CD4-positive, alpha-beta memory T cell (primary cell): ENCODE data around the gene S100A13. TPM values are rescaled to one million over a fixed set of nuclear protein-coding genes. Genes with fewer than 3 reads are reported as not detected.

ENCODE experiments used
- CTCF ChIA-PET: fragments of 350-600 bp; sonication (Branson Sonifier 250); formaldehyde crosslinking; loops from one replicate; lab custom pipeline; 2021; ENCODE audit warnings: inconsistent platforms; ENCODE audit not compliant: partially characterized antibody; lab: Charles Lee
- POLR2A ChIA-PET: fragments of 350-600 bp; sonication (Branson Sonifier 250); formaldehyde crosslinking; loops from one replicate; lab custom pipeline; 2021; ENCODE audit not compliant: partially characterized antibody; lab: Charles Lee
- DNase-seq, 5 donors: peaks; one replicate each; pipeline versions ENCODE4 v3.0.0 to v3.0.0-alpha.2; 2020 to 2022; ENCODE audit warnings: mixed read lengths in 1 of 5
- H3K27ac ChIP-seq: one replicate; pipeline ENCODE4 v1.7.0; 2013; ENCODE audit warnings: low read depth, low read length
- H3K27me3 ChIP-seq: 2 replicates; pipeline ENCODE4 v1.7.0; 2013; ENCODE audit warnings: mild to moderate bottlenecking, low read length, moderate library complexity; ENCODE audit not compliant: insufficient read depth
- H3K36me3 ChIP-seq: 2 replicates; pipeline ENCODE4 v1.7.0; 2013; ENCODE audit warnings: mild to moderate bottlenecking, low read length, moderate library complexity; ENCODE audit not compliant: insufficient read depth
- H3K4me1 ChIP-seq: 2 replicates; pipeline ENCODE4 v1.7.0; 2013; ENCODE audit warnings: mild to moderate bottlenecking, low read length, moderate library complexity; ENCODE audit not compliant: insufficient read depth
- H3K4me3 ChIP-seq, 2 donors: one replicate each; pipeline ENCODE4 v1.7.0; 2013; ENCODE audit warnings: low read length in 2 of 2, mild to moderate bottlenecking in 1 of 2
- H3K9me3 ChIP-seq, 2 donors: one replicate each; pipeline ENCODE4 v1.7.0; 2013; ENCODE audit warnings: low read length in 2 of 2, control low read depth in 1 of 2; ENCODE audit not compliant: control insufficient read depth in 1 of 2
- H3K27ac Mint-ChIP-seq, 7 donors: one replicate each; pipeline ENCODE4 v1.8.0; 2020 to 2021; ENCODE audit warnings: mixed read lengths in 7 of 7, mild to moderate bottlenecking in 6 of 7, inconsistent platforms in 3 of 7, moderate library complexity in 3 of 7
- H3K27me3 Mint-ChIP-seq, 2 donors: one replicate each; pipeline ENCODE4 v1.8.0; 2020 to 2021; ENCODE audit warnings: mixed read lengths in 2 of 2
- H3K36me3 Mint-ChIP-seq, 2 donors: one replicate each; pipeline ENCODE4 v1.8.0; 2020 to 2021; ENCODE audit warnings: mixed read lengths in 2 of 2, inconsistent platforms in 1 of 2, mild to moderate bottlenecking in 1 of 2
- H3K4me1 Mint-ChIP-seq, 4 donors: one replicate each; pipeline ENCODE4 v1.8.0; 2020 to 2021; ENCODE audit warnings: mixed read lengths in 4 of 4, mild to moderate bottlenecking in 1 of 4
- H3K4me3 Mint-ChIP-seq, 8 donors: one replicate each; pipeline ENCODE4 v1.8.0; 2020 to 2021; ENCODE audit warnings: mixed read lengths in 8 of 8, mild to moderate bottlenecking in 7 of 8, moderate library complexity in 6 of 8, inconsistent platforms in 3 of 8
- H3K9me3 Mint-ChIP-seq, 8 donors: one replicate each; pipeline ENCODE4 v1.8.0; 2020 to 2021; ENCODE audit warnings: mixed read lengths in 8 of 8, mild to moderate bottlenecking in 5 of 8, inconsistent platforms in 3 of 8, moderate library complexity in 1 of 8
- intact Hi-C: fragments of 100-400 bp; cut with micrococcal nuclease; formaldehyde crosslinking; loops from one replicate; pipeline ENCODE4 v1.15.1; 2023
- polyA plus RNA-seq, 2 donors: library from polyadenylated mRNA; unstranded; fragments of 300-500 nt; fragmentation: Illumina TruSeq; gene quantifications; one replicate each; pipeline ENCODE4 v1.2.3, GENCODE V29; 2021
- total RNA-seq, 2 experiments: library from RNA; stranded (reverse); gene quantifications; one replicate each; pipeline ENCODE4 v1.2.3, GENCODE V29; 2021

The S100A13 gene
- total and polyA plus RNA-seq, 4 experiments from 2014 or later = 0.56 to 5.2 (median 4.3) TPM; not detected in 1

DNA sequence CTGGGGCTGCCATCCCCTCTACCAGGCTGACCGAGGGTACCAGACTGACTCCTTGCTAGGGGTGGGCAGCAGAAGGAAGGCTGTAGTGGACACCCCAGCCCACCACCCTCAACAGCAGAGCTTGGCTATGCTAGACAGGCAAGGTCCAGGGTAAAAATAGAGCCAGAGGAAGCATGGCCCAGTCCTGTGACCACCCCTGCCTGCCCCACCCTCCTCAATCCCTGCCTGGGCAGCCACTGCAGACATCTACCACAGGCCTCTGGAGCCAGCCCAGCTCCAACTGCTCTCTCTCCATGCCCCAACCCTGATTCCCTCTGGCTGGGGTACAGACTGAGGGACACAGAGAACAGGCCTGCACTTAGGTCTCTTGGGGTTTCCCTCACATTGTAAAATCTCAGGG lies 2.7 kb upstream of the S100A13 start:
- Histone ChIP-seq H3K27me3 (no peaks in the 10 kb centered on the region), H3K4me1 (peaks cover 8% of the 10 kb centered on the region), H3K36me3 (no peaks in the 10 kb centered on the region), H3K4me3 (no peak overlapping the region), H3K27ac (no peak overlapping the region), H3K9me3 (no peaks in the 10 kb centered on the region)
- DNase-seq = peak in 1 of 5 donors; percentile 22
- no peak overlapping the region for H3K4me3 Mint-ChIP-seq
- intact Hi-C loops = loop anchor here (5.0 kb wide), 1 partner anchor 98 kb away; no protein-coding TSS in a partner anchor
- H3K36me3 Mint-ChIP-seq = peaks cover 0 to 11% of the 10 kb centered on the region in 2 donors
- H3K9me3 Mint-ChIP-seq = peaks cover 0 to 3% (median 0%) of the 10 kb centered on the region in 8 donors
- ChIA-PET CTCF (interaction anchor here (2.6 to 3.5 kb wide), 2 partner anchors 10 to 119 kb away, joined by 11 to 12 read pairs; no protein-coding TSS in a partner anchor), POLR2A (no interaction called here)
- H3K27me3 Mint-ChIP-seq = peaks cover 0 to 3% of the 10 kb centered on the region in 2 donors
- peaks cover 11 to 26% (median 18%) of the 10 kb centered on the region in 4 donors for H3K4me1 Mint-ChIP-seq
- peak overlapping the region in 1 of 7 donors; percentile 2 for H3K27ac Mint-ChIP-seq

DNA sequence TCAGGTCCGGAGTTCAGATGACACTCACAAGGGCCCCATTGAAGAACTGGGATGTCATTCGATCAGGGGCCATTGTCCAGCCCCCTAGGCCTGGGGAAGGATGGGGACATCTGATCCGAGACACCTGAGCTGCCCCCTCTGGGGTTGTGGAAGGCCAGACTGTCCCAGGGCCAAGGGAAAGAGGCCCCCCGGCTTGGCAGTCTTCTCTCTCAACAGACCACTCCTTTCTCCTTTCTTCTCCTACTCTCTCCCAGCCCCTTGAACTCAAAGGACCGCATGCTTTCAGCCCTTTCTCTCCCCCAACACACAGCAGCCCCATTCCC lies 2.0 kb upstream of the S100A13 start:
- Histone ChIP-seq H3K9me3 (no peaks in the 10 kb centered on the region), H3K27ac (no peak overlapping the region), H3K36me3 (no peaks in the 10 kb centered on the region), H3K4me3 (no peak overlapping the region), H3K27me3 (no peaks in the 10 kb centered on the region), H3K4me1 (peaks cover 8% of the 10 kb centered on the region)
- POLR2A ChIA-PET = no interaction called here
- Mint-ChIP-seq H3K4me1 (peaks cover 11 to 20% (median 15%) of the 10 kb centered on the region in 4 donors), H3K9me3 (peaks cover 0 to 3% (median 0%) of the 10 kb centered on the region in 8 donors), H3K4me3 (no peak overlapping the region), H3K36me3 (peaks cover 0 to 6% of the 10 kb centered on the region in 2 donors), H3K27me3 (peaks cover 0 to 3% of the 10 kb centered on the region in 2 donors), H3K27ac (no peak overlapping the region)
- CTCF ChIA-PET = interaction anchor here (2.5 to 3.5 kb wide), 3 partner anchors 10 to 118 kb away, joined by 5 to 12 read pairs (median 11); no protein-coding TSS in a partner anchor
- intact Hi-C loops = no loop called here
- peak in 1 of 5 donors; percentile 12 for DNase-seq

DNA sequence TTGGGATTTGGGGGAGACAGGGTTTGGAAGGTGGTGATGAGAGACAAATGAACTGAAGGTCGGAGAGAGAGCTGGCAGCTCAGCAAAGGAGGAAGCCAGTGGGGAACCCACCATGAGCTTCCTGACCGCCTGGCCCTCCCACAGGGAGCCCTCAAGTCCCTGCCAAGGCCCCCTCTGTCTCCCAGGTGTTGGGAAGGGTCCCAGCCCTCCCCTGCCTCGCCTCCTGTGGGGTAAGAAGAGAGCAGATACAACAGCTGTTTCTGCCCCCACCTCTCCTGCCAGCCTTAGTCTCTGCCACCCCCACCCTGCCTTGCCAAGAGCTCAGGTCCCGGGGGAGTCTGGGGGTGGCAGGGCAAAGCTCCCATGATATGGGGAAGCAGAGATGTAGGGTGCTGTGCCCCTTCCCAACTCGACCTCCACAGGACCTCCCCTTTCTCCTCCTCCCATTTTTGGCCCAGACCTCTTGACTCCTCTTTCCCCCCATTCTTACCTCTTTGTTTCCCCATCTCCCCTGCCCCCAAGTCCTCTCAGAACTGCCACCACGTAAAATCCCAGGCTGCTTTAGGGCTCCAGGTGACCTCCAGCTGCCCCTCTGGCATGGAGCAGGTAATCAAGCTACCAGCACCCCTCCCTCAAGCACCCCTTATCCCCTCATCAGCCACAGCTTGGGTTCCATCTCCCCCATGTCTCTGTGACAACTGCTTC lies 1.5 kb upstream of the S100A13 start:
- Mint-ChIP-seq H3K36me3 (peaks cover 0 to 1% of the 10 kb centered on the region in 2 donors), H3K27me3 (peaks cover 0 to 3% of the 10 kb centered on the region in 2 donors), H3K4me3 (no peak overlapping the region), H3K9me3 (peaks cover 0 to 3% (median 0%) of the 10 kb centered on the region in 8 donors), H3K27ac (no peak overlapping the region), H3K4me1 (peaks cover 11 to 15% (median 14%) of the 10 kb centered on the region in 4 donors)
- intact Hi-C loops = no loop called here
- Histone ChIP-seq H3K4me3 (no peak overlapping the region), H3K9me3 (no peaks in the 10 kb centered on the region), H3K27me3 (no peaks in the 10 kb centered on the region), H3K36me3 (no peaks in the 10 kb centered on the region), H3K27ac (no peak overlapping the region), H3K4me1 (peaks cover 8% of the 10 kb centered on the region)
- POLR2A ChIA-PET = no interaction called here
- CTCF ChIA-PET = interaction anchor here (1.8 to 3.5 kb wide), 4 partner anchors 9 to 118 kb away, joined by 4 to 12 read pairs (median 8); no protein-coding TSS in a partner anchor
- DNase-seq = peak in 1 of 5 donors; percentile 24

DNA sequence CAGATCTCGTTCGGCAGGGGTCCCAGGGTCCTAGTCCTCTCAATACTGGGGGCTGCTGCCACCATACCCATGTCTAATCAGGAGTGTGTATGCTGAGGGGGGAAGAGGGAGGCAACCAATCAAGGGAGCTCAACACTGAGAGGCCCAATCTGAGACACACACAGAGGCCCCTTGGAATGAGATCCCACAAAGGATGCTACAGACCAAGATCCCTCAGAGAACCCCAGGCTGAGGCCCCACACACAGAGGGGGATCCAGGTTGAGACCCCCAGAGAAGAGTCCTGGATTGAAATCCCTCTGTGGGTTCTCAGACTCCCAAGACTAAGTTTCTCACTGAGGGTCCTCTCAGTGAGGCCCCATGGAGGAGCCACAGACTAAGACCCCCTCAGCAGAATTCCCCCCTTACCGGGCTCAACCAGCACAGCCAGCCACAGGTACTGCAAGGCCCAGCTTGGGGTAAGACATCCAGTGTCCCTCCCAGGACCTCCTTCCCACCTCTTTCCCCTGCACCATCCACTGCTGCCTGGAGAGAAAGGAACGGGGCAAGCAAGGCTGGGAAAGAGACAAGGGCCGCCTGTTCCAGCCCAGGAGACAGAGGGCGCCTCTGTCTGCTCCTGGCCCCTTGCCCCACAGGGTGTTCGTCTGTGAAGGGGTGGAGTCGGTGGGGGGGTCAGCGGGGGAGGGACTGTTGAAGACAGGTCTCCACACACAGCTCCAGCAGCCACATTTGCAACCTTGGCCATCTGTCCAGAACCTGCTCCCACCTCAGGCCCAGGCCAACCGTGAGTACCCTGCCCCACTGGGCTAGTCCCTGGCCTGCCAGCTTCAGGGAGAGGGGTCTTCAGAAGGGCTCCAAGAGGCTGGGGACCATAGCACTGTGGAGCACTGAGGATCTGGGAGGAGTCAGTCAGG lies 666 bp upstream of the S100A13 start, which contains the start of gene S100A1:
Gene S100A1, plus strand, starts transcription at position 720 of the 912 bp plus-strand sequence. CDS start 2,088 bp downstream, outside the sequence.
- Mint-ChIP-seq H3K27ac (no peak within 1 kb of the TSS), H3K9me3 (peaks cover 0 to 2% (median 0%) of the 10 kb centered on the region in 8 donors), H3K4me1 (peaks cover 5 to 7% (median 7%) of the 10 kb centered on the region in 4 donors), H3K27me3 (peaks cover 0 to 3% of the 10 kb centered on the region in 2 donors), H3K4me3 (no peak within 1 kb of the TSS), H3K36me3 (no peaks in the 10 kb centered on the region)
- H3K36me3 ChIP-seq = no peaks in the 10 kb centered on the region
- H3K9me3 ChIP-seq = no peaks in the 10 kb centered on the region
- H3K4me3 ChIP-seq = no peak within 1 kb of the TSS
- no peaks in the 10 kb centered on the region for H3K27me3 ChIP-seq
- peaks cover 1% of the 10 kb centered on the region for H3K4me1 ChIP-seq
- no peak within 1 kb of the TSS for H3K27ac ChIP-seq
- intact Hi-C loops = no loop called here
- ChIA-PET CTCF (interaction anchor here (1.8 to 3.5 kb wide), 4 partner anchors 8 to 117 kb away, joined by 4 to 12 read pairs (median 8); no protein-coding TSS in a partner anchor), POLR2A (no interaction called here)
- peak in 1 of 5 donors; percentile 24 for DNase-seq

DNA sequence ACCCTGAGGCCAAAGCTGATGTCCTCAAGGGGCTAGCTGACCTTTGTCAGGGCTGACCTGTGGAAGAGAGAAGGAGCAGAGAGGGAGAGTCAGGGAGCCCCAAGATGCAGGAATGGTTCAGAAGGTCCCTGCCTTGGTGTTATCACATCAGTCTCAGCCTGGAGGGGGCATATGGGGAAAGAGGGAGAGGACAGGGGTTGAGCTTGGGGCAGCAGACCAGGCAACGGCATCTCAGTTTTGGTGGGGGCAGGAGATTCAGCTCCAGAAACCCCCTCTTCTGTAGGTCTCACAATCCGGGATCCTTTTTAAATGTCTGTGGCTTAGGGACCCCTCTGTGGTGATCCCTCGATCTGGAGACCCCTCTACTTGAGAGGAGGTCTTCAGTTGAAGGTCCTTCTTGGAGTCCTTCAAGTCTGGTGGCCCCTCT lies 815 bp downstream of the S100A13 start:
- no peaks in the 10 kb centered on the region for H3K4me1 ChIP-seq
- intact Hi-C loops = no loop called here
- Mint-ChIP-seq H3K9me3 (peaks cover 0 to 2% (median 0%) of the 10 kb centered on the region in 8 donors), H3K27ac (no peak overlapping the region), H3K4me1 (peaks cover 0 to 5% (median 0%) of the 10 kb centered on the region in 4 donors), H3K36me3 (no peaks in the 10 kb centered on the region), H3K4me3 (no peak overlapping the region), H3K27me3 (peaks cover 0 to 3% of the 10 kb centered on the region in 2 donors)
- no peaks in the 10 kb centered on the region for H3K36me3 ChIP-seq
- H3K9me3 ChIP-seq = no peaks in the 10 kb centered on the region
- no peak overlapping the region for H3K27ac ChIP-seq
- no peak overlapping the region for H3K4me3 ChIP-seq
- CTCF ChIA-PET = no interaction called here
- POLR2A ChIA-PET = interaction anchor here (0.9 kb wide), 1 partner anchor 94 kb away, joined by 3 read pairs; no protein-coding TSS in a partner anchor
- DNase-seq = no peak
- no peaks in the 10 kb centered on the region for H3K27me3 ChIP-seq

DNA sequence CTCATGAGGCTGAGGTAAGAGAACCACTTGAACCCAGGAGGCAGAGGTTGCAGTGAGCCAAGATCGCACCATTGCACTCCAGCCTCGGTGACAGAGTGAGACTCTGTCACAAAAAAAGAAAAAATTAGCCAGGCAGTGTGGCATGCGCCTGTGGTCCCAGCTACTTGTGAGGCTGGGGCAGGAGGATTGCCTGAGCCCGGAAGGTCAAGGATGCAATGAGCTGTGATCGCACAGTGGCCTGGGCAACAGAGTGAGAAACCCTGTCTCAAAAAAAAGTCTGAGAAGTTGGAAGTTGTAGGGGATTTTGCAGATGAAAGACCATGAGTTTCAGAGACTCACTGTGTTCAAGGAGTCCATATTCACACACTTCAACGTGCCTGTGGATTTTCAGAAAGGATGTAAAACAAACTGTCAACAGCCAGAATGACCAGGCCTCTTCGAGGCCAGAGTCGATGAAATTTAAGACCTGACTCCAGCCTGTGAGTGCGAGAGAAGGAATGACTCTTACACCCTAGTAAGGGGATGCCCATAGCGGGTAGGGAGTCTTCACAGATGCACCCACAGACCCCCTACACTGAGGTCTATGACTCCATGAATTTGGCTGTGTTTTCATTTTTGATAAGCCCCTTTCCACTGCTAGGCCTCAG lies 2.2 kb downstream of the S100A13 start:
- CTCF ChIA-PET = no interaction called here
- no peak overlapping the region for H3K4me3 Mint-ChIP-seq
- peaks cover 0 to 3% of the 10 kb centered on the region in 2 donors for H3K27me3 Mint-ChIP-seq

More for the DNA sequence above, 2.2 kb downstream of the S100A13 start:
- Histone ChIP-seq H3K36me3 (no peaks in the 10 kb centered on the region), H3K27ac (no peak overlapping the region), H3K4me1 (no peaks in the 10 kb centered on the region), H3K27me3 (no peaks in the 10 kb centered on the region), H3K4me3 (no peak overlapping the region), H3K9me3 (no peaks in the 10 kb centered on the region)
- POLR2A ChIA-PET = no interaction called here
- H3K27ac Mint-ChIP-seq = no peak overlapping the region
- intact Hi-C loops = no loop called here
- H3K36me3 Mint-ChIP-seq = no peaks in the 10 kb centered on the region
- H3K9me3 Mint-ChIP-seq = peaks cover 0 to 2% (median 0%) of the 10 kb centered on the region in 8 donors
- no peaks in the 10 kb centered on the region for H3K4me1 Mint-ChIP-seq
- peak in 1 of 5 donors; percentile 24 for DNase-seq
